ENCODE results near the gene DDX10.

Gene DDX10

GRCh38 chr11:108938604-108939003, 273.7 kb downstream of the DDX10 start:
- DNase-seq (ENCODE audit: low read depth, low spot score), result no peak

GRCh38 chr11:108939135-108939534, 274.3 kb downstream of the DDX10 start:
- no peak for DNase-seq (ENCODE audit: low read depth, low spot score)

- no peak for DNase-seq (ENCODE audit: low read depth, low spot score)
Measured at GRCh38 chr11:108943853-108944252, 279.0 kb downstream of the DDX10 start.

GRCh38 chr11:108944471-108945178, 279.8 kb downstream of the DDX10 start:
- no peak for DNase-seq (ENCODE audit: low read depth, low spot score)

- no peak for DNase-seq (ENCODE audit: low read depth, low spot score)
Measured at GRCh38 chr11:108945341-108945740, 280.5 kb downstream of the DDX10 start.

- DNase-seq (ENCODE audit: low read depth, low spot score), result no peak
Measured at GRCh38 chr11:108947654-108948570, 283.0 kb downstream of the DDX10 start.

GRCh38 chr11:108958368-108959104, 293.7 kb downstream of the DDX10 start:
- peak; percentile 60 for DNase-seq (ENCODE audit: low read depth, low spot score)

GRCh38 chr11:108959105-108959761, 294.4 kb downstream of the DDX10 start:
- DNase-seq (ENCODE audit: low read depth, low spot score), result no peak

- no peak for DNase-seq (ENCODE audit: low read depth, low spot score)
Measured at GRCh38 chr11:108959874-108960273, 295.0 kb downstream of the DDX10 start.

GRCh38 chr11:108960501-108960900, 295.6 kb downstream of the DDX10 start:
- no peak for DNase-seq (ENCODE audit: low read depth, low spot score)

GRCh38 chr11:108961095-108961494, 296.2 kb downstream of the DDX10 start:
- DNase-seq (ENCODE audit: low read depth, low spot score), result no peak

GRCh38 chr11:108963118-108963517, 298.2 kb downstream of the DDX10 start:
- DNase-seq (ENCODE audit: low read depth, low spot score), result no peak

- DNase-seq (ENCODE audit: low read depth, low spot score), result no peak
Measured at GRCh38 chr11:108965306-108966001, 300.6 kb downstream of the DDX10 start.

GRCh38 chr11:108966206-108966605, 301.3 kb downstream of the DDX10 start:
- no peak for DNase-seq (ENCODE audit: low read depth, low spot score)

GRCh38 chr11:108966978-108967377, 302.1 kb downstream of the DDX10 start:
- DNase-seq (ENCODE audit: low read depth, low spot score), result no peak

- DNase-seq (ENCODE audit: low read depth, low spot score), result no peak
Measured at GRCh38 chr11:108967571-108967970, 302.7 kb downstream of the DDX10 start.

GRCh38 chr11:108970221-108970991, 305.5 kb downstream of the DDX10 start:
- DNase-seq (ENCODE audit: low read depth, low spot score), result no peak

GRCh38 chr11:108973402-108974162, 308.7 kb downstream of the DDX10 start:
- no peak for DNase-seq (ENCODE audit: low read depth, low spot score)

- no peak for DNase-seq (ENCODE audit: low read depth, low spot score)
Measured at GRCh38 chr11:108975026-108975425, 310.2 kb downstream of the DDX10 start.

All from brain pericyte (primary cell).